Measurements from ENCODE around the gene SLC16A2.

DNA sequence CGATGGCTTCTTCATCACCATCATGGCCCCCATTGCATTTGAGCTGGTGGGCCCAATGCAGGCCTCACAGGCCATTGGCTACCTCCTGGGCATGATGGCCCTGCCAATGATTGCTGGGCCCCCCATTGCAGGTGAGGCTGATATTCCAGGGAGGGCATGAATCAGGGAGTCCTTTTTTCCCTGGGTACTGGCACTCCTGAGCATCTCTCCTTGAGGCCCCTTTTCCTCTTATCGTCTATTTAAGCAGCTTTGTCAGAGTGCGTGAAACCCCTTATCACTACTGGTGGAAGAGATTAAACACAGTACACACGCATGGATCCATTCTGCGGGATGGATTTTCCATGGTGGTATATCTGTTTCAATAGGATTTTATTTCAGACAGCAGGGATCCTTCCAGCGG lies 108.0 kb downstream of the SLC16A2 start:
- TF ChIP-seq CTCF (IDR thresholded peaks at IDR 0.05) = no peak
- no peak for TF ChIP-seq POLR2A (IDR thresholded peaks at IDR 0.05)

All from body of pancreas (tissue), 4 donors.